Measurements from ENCODE around the gene PKD2L1.
"Not testable (repeated sequence)": the region's sequence is repeated elsewhere in the genome, so short reads cannot be mapped to it uniquely, and the experiment has no call there.

- TF ChIP-seq, protein P1, sequence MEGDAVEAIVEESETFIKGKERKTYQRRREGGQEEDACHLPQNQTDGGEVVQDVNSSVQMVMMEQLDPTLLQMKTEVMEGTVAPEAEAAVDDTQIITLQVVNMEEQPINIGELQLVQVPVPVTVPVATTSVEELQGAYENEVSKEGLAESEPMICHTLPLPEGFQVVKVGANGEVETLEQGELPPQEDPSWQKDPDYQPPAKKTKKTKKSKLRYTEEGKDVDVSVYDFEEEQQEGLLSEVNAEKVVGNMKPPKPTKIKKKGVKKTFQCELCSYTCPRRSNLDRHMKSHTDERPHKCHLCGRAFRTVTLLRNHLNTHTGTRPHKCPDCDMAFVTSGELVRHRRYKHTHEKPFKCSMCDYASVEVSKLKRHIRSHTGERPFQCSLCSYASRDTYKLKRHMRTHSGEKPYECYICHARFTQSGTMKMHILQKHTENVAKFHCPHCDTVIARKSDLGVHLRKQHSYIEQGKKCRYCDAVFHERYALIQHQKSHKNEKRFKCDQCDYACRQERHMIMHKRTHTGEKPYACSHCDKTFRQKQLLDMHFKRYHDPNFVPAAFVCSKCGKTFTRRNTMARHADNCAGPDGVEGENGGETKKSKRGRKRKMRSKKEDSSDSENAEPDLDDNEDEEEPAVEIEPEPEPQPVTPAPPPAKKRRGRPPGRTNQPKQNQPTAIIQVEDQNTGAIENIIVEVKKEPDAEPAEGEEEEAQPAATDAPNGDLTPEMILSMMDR (conservative IDR thresholded peaks at IDR 0.05; ENCODE audit: low read depth, low read length) = not testable (repeated sequence)
- TF ChIP-seq EZH2 (IDR thresholded peaks at IDR 0.05; ENCODE audit: borderline replicate concordance, low read depth, low read length, poor library complexity, severe bottlenecking) = not testable (repeated sequence)
These were observed 28.9 kb downstream of the PKD2L1 start for GRCh38 chr10:100301123-100301522.
